ENCODE data around the gene PAK5. TPM values are rescaled to one million over a fixed set of nuclear protein-coding genes. Genes with fewer than 3 reads are reported as not detected.

Gene PAK5
- total and polyA plus RNA-seq, 2 of the 13 experiments (the other 11 are each of a cell fraction or from before 2014, with no cell fraction given): not detected

- H3K9ac ChIP-seq (ENCODE audit: insufficient read depth, low read depth, low read length): no peak overlapping the region
- no peaks in the 10 kb centered on the region for H3K36me3 ChIP-seq (replicated peaks in 1 of 2; ENCODE audit: control insufficient read depth in 1 of 2, insufficient read depth in 2 of 2, low read length in 2 of 2)
- no peak overlapping the region for H3K4me3 ChIP-seq (replicated peaks in 1 of 3; ENCODE audit: insufficient read depth in 1 of 3, low read depth in 2 of 3, low read length in 3 of 3)
- no peak for ATAC-seq
- ChIA-PET POLR2A (no interaction called here), CTCF (ENCODE audit: low intra/inter-chr PET ratio, low total read pairs) (no interaction called here)
- H3K9me3 ChIP-seq (ENCODE audit: low read length): no peaks in the 10 kb centered on the region
- no peak for FAIRE-seq
- 0 out of 5 replicates have a peak, but pooled peaks cover 0 to 5% of the 10 kb centered on the region in 2 experiments for H3K27me3 ChIP-seq (ENCODE audit: control insufficient read depth in 1 of 2, insufficient read depth in 2 of 2, low read length in 2 of 2)
- TF ChIP-seq SALL2 (CRISPR knock-in tag; IDR thresholded peaks at IDR 0.05) (no peak), LRRFIP1 (CRISPR knock-in tag; conservative IDR thresholded peaks at IDR 0.05) (no peak), SOX6 (IDR thresholded peaks at IDR 0.05) (no peak), SOX6 (CRISPR knock-in tag; IDR thresholded peaks at IDR 0.05) (no peak), SIX4 (CRISPR knock-in tag; IDR thresholded peaks at IDR 0.05) (no peak), ZNF382 (CRISPR knock-in tag; IDR thresholded peaks at IDR 0.05; ENCODE audit: borderline replicate concordance) (no peak), MATR3 (CRISPR knock-in tag; IDR thresholded peaks at IDR 0.05) (no peak), STAT5B (CRISPR knock-in tag; IDR thresholded peaks at IDR 0.05) (no peak), RBFOX2 (IDR thresholded peaks at IDR 0.05; ENCODE audit: low read depth, low read length) (no peak), ZNF33A (CRISPR knock-in tag; IDR thresholded peaks at IDR 0.05; ENCODE audit: borderline replicate concordance) (no peak)
- H3K4me1 ChIP-seq (ENCODE audit: insufficient read depth, low read length): no peaks in the 10 kb centered on the region
- no peaks in the 10 kb centered on the region for H3K79me2 ChIP-seq (ENCODE audit: insufficient read depth, low read length)
- WGBS (ENCODE audit: low lambda C conversion rate): 2% methylated on average over 3 of the region's 3 CpGs
- BruUV-seq (replicated peaks): no TSS peak
- H3K27ac ChIP-seq (ENCODE audit: extremely low read length, insufficient read depth, low read length): no peak overlapping the region
- DNase-seq (ENCODE audit: low spot score): no peak
- in situ Hi-C loops (cut with HindIII; ENCODE audit: extremely low pct_ligation_motif_present, low pct_unique_long_range_greater_than_20kb): no loop called here
- no peaks in the 10 kb centered on the region for H4K20me1 ChIP-seq (ENCODE audit: insufficient read depth, low read length)
- intact Hi-C loops (cut with micrococcal nuclease; ENCODE audit: unreplicated experiment): no loop called here
- H2AFZ ChIP-seq (ENCODE audit: low read length): no peak overlapping the region
- no peak overlapping the region for H3K4me2 ChIP-seq (ENCODE audit: low read depth, low read length)
Observed at GRCh38 chr20:9496155-9496554, 342.7 kb downstream of the PAK5 start.
